ENCODE results near the gene FREM3.

- TF ChIP-seq EZH2 (IDR thresholded peaks at IDR 0.05) (no peak), CTCF (IDR thresholded peaks at IDR 0.05) (no peak)
These were observed 65.7 kb downstream of the FREM3 start for GRCh38 chr4:143634763-143635162.
